GM12875 (cell line): ENCODE measurements around the gene TTLL8.

Source experiments
- H3K4me3 ChIP-seq: one replicate; pipeline ENCODE4 v1.5.1; 2011; ENCODE audit warnings: low read depth, low read length, control low read depth
- CTCF ChIP-seq: IDR thresholded peaks from 2 replicates; pipeline ENCODE4 v1.5.1; 2011; ENCODE audit warnings: low read depth, mild to moderate bottlenecking, control low read depth, inconsistent platforms, low read length, moderate library complexity, borderline replicate concordance; ENCODE audit not compliant: insufficient read depth

Gene TTLL8

GRCh38 chr22:50058061-50058905 lies at the start of gene TTLL8:
Gene TTLL8, minus strand, starts transcription at chr22:50058298.
- H3K4me3 ChIP-seq, result no peak within 1 kb of the TSS
- TF ChIP-seq CTCF, result no peak

- TF ChIP-seq CTCF, result no peak
- no peak overlapping the region for H3K4me3 ChIP-seq
Observed at GRCh38 chr22:50107529-50107928, 49.4 kb upstream of the TTLL8 start.

GRCh38 chr22:50105208-50106100 lies 47.4 kb upstream of the TTLL8 start:
- no peak for TF ChIP-seq CTCF
- peak overlapping the region; percentile 38 for H3K4me3 ChIP-seq

GRCh38 chr22:50104141-50104544 lies 46.0 kb upstream of the TTLL8 start:
- H3K4me3 ChIP-seq, result no peak overlapping the region
- no peak for TF ChIP-seq CTCF

- peak; percentile 14; the same call in 1 of the 2 replicates for TF ChIP-seq CTCF
- no peak overlapping the region for H3K4me3 ChIP-seq
Observed at GRCh38 chr22:50102946-50103345, 44.8 kb upstream of the TTLL8 start.

- no peak for TF ChIP-seq CTCF
- H3K4me3 ChIP-seq, result no peak overlapping the region
Observed at GRCh38 chr22:50101870-50102565, 43.9 kb upstream of the TTLL8 start.
